Measurements from ENCODE around the gene ARHGAP26. TPM values are rescaled to one million over a fixed set of nuclear protein-coding genes. Genes with fewer than 3 reads are reported as not detected.
A peak's percentile ranks its signal among the peaks of the same experiment; 100 is the strongest.

ARHGAP26 gene
- total RNA-seq, 6 experiments from 2014 or later = 6.7 to 14.5 (median 8.3) TPM

DNA sequence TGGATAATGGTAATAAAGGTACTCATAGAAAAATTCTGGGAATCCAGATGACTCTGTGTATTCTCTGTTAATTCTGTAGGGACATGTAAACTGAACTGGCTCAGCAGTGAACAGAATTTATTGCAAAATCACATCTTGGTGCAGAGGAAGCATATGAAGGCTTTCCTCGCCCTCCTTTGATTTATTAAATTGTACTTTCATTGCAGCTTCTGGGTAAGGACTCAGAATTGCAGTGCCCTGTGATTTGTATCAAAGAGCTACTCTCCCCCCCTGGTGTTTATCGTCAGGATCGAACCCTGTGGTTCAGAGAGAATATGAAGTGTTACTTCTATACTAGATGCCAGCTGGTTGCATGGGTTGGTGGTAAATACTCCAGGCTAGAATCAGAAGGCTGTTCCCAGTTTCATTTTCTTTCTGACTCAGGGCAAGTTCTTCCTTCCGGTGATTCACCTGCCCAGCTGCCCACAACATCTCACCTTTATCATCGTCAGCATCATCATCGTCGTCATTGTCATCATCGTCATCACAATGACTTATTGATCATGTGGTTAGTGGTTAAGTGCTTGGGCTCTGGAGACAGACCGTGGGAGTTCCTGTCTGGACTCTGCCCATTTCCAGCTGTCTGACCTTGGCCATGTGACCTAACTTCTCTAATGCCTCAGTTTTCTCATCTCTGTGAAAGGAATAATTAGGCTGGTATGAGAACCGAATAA, 238.8 kb downstream of the ARHGAP26 start:
- no peaks in the 10 kb centered on the region for H3K36me3 ChIP-seq
- DNase-seq = peak in 1 of 3 donors; percentile 21
- no peaks in the 10 kb centered on the region for H3K4me1 ChIP-seq
- H3K4me3 ChIP-seq = no peak overlapping the region
- no peaks in the 10 kb centered on the region for H3K9me3 ChIP-seq
- no peak for TF ChIP-seq POLR2A (IDR thresholded peaks at IDR 0.05)
- TF ChIP-seq, protein P1, sequence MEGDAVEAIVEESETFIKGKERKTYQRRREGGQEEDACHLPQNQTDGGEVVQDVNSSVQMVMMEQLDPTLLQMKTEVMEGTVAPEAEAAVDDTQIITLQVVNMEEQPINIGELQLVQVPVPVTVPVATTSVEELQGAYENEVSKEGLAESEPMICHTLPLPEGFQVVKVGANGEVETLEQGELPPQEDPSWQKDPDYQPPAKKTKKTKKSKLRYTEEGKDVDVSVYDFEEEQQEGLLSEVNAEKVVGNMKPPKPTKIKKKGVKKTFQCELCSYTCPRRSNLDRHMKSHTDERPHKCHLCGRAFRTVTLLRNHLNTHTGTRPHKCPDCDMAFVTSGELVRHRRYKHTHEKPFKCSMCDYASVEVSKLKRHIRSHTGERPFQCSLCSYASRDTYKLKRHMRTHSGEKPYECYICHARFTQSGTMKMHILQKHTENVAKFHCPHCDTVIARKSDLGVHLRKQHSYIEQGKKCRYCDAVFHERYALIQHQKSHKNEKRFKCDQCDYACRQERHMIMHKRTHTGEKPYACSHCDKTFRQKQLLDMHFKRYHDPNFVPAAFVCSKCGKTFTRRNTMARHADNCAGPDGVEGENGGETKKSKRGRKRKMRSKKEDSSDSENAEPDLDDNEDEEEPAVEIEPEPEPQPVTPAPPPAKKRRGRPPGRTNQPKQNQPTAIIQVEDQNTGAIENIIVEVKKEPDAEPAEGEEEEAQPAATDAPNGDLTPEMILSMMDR (IDR thresholded peaks at IDR 0.05) = peak in 1 of 4 donors; percentile 10
- no peaks in the 10 kb centered on the region for H3K27me3 ChIP-seq
- H3K27ac ChIP-seq = no peak overlapping the region
- peak; percentile 47 to 72 (median 62) for ATAC-seq
- 60% methylated on average over 10 of the region's 10 CpGs for WGBS (ENCODE audit: insufficient coverage, low coverage, low lambda C conversion rate, missing lambda C conversion rate)
- intact Hi-C loops (cut with DNase I) = no loop called here

DNA sequence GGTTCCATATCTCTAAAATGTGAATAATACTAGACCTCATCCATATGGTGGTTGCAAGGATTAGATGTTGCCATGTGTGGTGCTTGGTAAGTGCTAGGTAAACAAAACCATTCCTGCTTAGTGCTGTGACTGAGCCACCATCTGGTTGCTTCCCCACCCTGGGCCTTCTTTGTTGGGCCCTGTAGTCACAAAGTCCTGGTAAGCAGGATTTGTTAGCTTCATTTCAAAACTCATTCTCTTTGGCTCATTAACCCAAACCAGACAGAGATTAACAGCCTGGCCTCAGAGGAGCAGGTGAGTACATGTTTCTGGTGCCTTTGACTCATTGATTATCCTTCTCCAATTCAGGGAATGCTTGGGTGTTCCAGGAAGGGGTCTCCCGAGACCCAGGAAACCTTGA, 240.2 kb downstream of the ARHGAP26 start:
- no peaks in the 10 kb centered on the region for H3K4me1 ChIP-seq
- no peak for DNase-seq
- intact Hi-C loops (cut with DNase I) = no loop called here
- H3K4me3 ChIP-seq = no peak overlapping the region
- ATAC-seq = no peak
- TF ChIP-seq, protein P1 (IDR thresholded peaks at IDR 0.05) = no peak
- no peak for TF ChIP-seq POLR2A (IDR thresholded peaks at IDR 0.05)
- no peaks in the 10 kb centered on the region for H3K36me3 ChIP-seq
- H3K27me3 ChIP-seq = no peaks in the 10 kb centered on the region
- no peaks in the 10 kb centered on the region for H3K9me3 ChIP-seq
- no peak overlapping the region for H3K27ac ChIP-seq
- no CpG with 5 or more reads among the region's 1 CpG for WGBS (ENCODE audit: insufficient coverage, low coverage, low lambda C conversion rate, missing lambda C conversion rate)

DNA sequence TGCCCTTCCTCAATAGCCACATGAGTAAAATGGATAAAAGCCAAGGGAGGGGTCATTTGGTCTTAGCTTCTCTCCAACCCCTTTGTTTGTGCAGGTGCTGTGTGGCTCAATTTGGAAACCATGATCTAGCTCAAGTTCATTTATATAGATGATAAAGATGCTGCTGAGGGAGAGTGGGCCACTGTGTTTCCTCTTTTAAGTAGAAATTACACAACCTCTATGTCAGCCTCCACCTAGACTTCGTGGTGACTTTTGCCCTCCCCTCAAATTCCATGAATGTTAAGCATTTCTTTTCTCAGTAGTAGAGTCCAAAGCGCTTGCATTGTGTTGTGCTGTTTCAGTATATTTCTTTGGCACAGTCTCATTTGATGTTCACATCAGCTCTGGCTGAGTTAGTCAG, 241.4 kb downstream of the ARHGAP26 start:
- WGBS (ENCODE audit: insufficient coverage, low coverage, low lambda C conversion rate, missing lambda C conversion rate) = 17% methylated on average over 2 of the region's 2 CpGs
- no peak for DNase-seq
- H3K27me3 ChIP-seq = no peaks in the 10 kb centered on the region
- TF ChIP-seq POLR2A (IDR thresholded peaks at IDR 0.05) = no peak
- TF ChIP-seq, protein P1 (IDR thresholded peaks at IDR 0.05) = no peak
- H3K27ac ChIP-seq = no peak overlapping the region
- H3K4me3 ChIP-seq = no peak overlapping the region
- H3K4me1 ChIP-seq = no peaks in the 10 kb centered on the region
- H3K9me3 ChIP-seq = no peaks in the 10 kb centered on the region
- no peaks in the 10 kb centered on the region for H3K36me3 ChIP-seq
- intact Hi-C loops (cut with DNase I) = no loop called here
- ATAC-seq = no peak

DNA sequence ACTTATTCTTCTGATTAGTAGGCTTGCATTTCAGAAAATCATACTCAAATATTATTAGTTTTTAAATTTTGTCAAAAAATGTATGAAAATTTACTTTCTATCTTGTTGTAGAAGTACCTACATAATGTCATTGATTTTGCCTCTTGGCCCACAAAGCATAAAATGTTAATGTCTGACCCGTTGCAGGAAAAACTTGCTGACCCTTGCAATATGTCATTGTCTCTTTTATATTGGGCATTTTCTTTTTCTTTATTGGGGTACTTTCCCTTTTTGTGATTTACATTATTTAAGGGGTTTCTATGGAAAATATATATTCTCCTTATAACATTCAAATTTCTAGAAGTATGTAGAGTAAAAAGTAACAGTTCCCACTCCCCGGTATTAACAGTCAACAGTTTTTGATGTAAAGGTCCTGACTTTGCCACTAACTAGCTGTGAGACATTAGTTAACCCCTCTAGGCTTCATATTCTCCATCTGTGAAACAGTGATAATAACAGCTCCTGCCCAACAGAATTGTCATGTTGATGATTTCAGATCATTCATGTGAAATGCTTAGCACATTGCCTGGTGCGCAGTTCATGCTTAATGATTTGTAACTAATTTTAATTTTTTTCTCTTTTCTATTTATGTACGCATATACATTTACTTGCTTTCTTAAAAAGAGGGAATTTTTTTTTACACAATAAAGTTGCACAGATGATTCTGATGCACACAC, 243.2 kb downstream of the ARHGAP26 start:
- TF ChIP-seq POLR2A (IDR thresholded peaks at IDR 0.05) = no peak
- TF ChIP-seq, protein P1 (IDR thresholded peaks at IDR 0.05) = no peak
- Histone ChIP-seq H3K9me3 (no peaks in the 10 kb centered on the region), H3K36me3 (no peaks in the 10 kb centered on the region), H3K4me1 (no peaks in the 10 kb centered on the region), H3K27me3 (no peaks in the 10 kb centered on the region), H3K27ac (no peak overlapping the region), H3K4me3 (no peak overlapping the region)
- intact Hi-C loops (cut with DNase I) = no loop called here
- DNase-seq (no peak), ATAC-seq (no peak)
- WGBS (ENCODE audit: insufficient coverage, low coverage, low lambda C conversion rate, missing lambda C conversion rate) = 74% methylated on average over 4 of the region's 4 CpGs
